DOHH2 (cell line): ENCODE data around the gene H1-8.

Experiments
- H3F3A ChIP-seq: fragments of 200-600 bp; sonication (generic), shearing (Covaris generic); 2 replicates; pipeline ENCODE4 v1.6.0; 2016; ENCODE audit warnings: antibody characterized with exemption, mild to moderate bottlenecking; ENCODE audit not compliant: control insufficient read depth, insufficient read depth
- H3K27ac ChIP-seq: fragments of 200-600 bp; sonication (generic); 2 replicates; pipeline ENCODE4 v1.5.1; 2014; ENCODE audit warnings: low read depth, mild to moderate bottlenecking, low read length, moderate library complexity
- H3K27me3 ChIP-seq: fragments of 200-600 bp; sonication (generic); 2 replicates; pipeline ENCODE4 v1.6.1; 2014; ENCODE audit warnings: mild to moderate bottlenecking, low read length, mixed read lengths; ENCODE audit not compliant: control insufficient read depth
- H3K36me3 ChIP-seq: fragments of 200-600 bp; sonication (generic); 2 replicates; pipeline ENCODE4 v1.6.1; 2014; ENCODE audit warnings: mild to moderate bottlenecking, low read length, moderate library complexity, mixed read lengths; ENCODE audit not compliant: control insufficient read depth
- H3K4me1 ChIP-seq: fragments of 200-600 bp; sonication (generic); 2 replicates; pipeline ENCODE4 v1.6.1; 2014; ENCODE audit warnings: mild to moderate bottlenecking, low read length, mixed read lengths; ENCODE audit not compliant: control insufficient read depth
- H3K4me2 ChIP-seq: fragments of 200-600 bp; sonication (generic); 2 replicates; pipeline ENCODE4 v1.6.0; 2014; ENCODE audit warnings: mild to moderate bottlenecking, low read length, moderate library complexity
- H3K4me3 ChIP-seq: fragments of 200-600 bp; sonication (generic); 2 replicates; pipeline ENCODE4 v1.5.1; 2014; ENCODE audit warnings: mild to moderate bottlenecking, low read length, mixed read lengths
- H3K79me2 ChIP-seq: fragments of 200-600 bp; sonication (generic); 2 replicates; pipeline ENCODE4 v1.6.1; 2014; ENCODE audit warnings: mild to moderate bottlenecking, low read length, mixed read lengths; ENCODE audit not compliant: control insufficient read depth
- H3K9me2 ChIP-seq: fragments of 200-600 bp; sonication (generic); replicated peaks from 2 replicates; pipeline ENCODE4 v1.6.1; 2014; ENCODE audit warnings: mild to moderate bottlenecking, low read length, mixed read lengths; ENCODE audit not compliant: control insufficient read depth
- H3K9me3 ChIP-seq: fragments of 200-600 bp; sonication (generic); 2 replicates; pipeline ENCODE4 v1.6.1; 2014; ENCODE audit warnings: antibody characterized with exemption, low read length, mixed read lengths; ENCODE audit not compliant: control insufficient read depth, insufficient read depth
- H4K20me1 ChIP-seq: fragments of 200-600 bp; sonication (generic); 2 replicates; pipeline ENCODE4 v1.6.0; 2014; ENCODE audit warnings: low read depth, mild to moderate bottlenecking, antibody characterized with exemption, low read length, moderate library complexity; ENCODE audit not compliant: control insufficient read depth, insufficient read depth
- CTCF ChIP-seq: fragments of 200-600 bp; sonication (generic); IDR thresholded peaks from one replicate; pipeline ENCODE4 v1.5.1; 2014; ENCODE audit warnings: antibody characterized with exemption, mild to moderate bottlenecking, low read depth, low read length; ENCODE audit not compliant: poor library complexity, severe bottlenecking
- EZH2phosphoT487 ChIP-seq: fragments of 200-600 bp; sonication (generic); IDR thresholded peaks from 2 replicates; pipeline ENCODE4 v1.6.1; 2017; ENCODE audit warnings: borderline replicate concordance, mild to moderate bottlenecking, antibody characterized with exemption, low read length, moderate library complexity, mixed read lengths

H1-8 gene

GRCh38 chr3:129503471-129504291 is 39.3 kb upstream of the H1-8 start:
- H3K27ac ChIP-seq = no peak overlapping the region
- H3K9me2 ChIP-seq = no peaks in the 10 kb centered on the region
- no peak for TF ChIP-seq CTCF
- TF ChIP-seq EZH2phosphoT487 = no peak
- no peak overlapping the region for H3K4me3 ChIP-seq
- no peaks in the 10 kb centered on the region for H3K79me2 ChIP-seq
- H3K4me2 ChIP-seq = no peak overlapping the region
- no peaks in the 10 kb centered on the region; the same call in 1 of the 2 replicates for H3K36me3 ChIP-seq
- no peaks in the 10 kb centered on the region for H4K20me1 ChIP-seq
- no peaks in the 10 kb centered on the region for H3K27me3 ChIP-seq
- H3K9me3 ChIP-seq = no peaks in the 10 kb centered on the region
- no peaks in the 10 kb centered on the region for H3F3A ChIP-seq
- no peaks in the 10 kb centered on the region for H3K4me1 ChIP-seq

- Histone ChIP-seq H3K4me1 (no peaks in the 10 kb centered on the region), H3K4me2 (no peak overlapping the region), H3K9me2 (no peaks in the 10 kb centered on the region), H3K27ac (no peak overlapping the region), H3K9me3 (no peaks in the 10 kb centered on the region), H3K79me2 (no peaks in the 10 kb centered on the region), H3K4me3 (no peak overlapping the region), H3K27me3 (no peaks in the 10 kb centered on the region), H4K20me1 (no peaks in the 10 kb centered on the region), H3F3A (no peaks in the 10 kb centered on the region), H3K36me3 (no peaks in the 10 kb centered on the region; the same call in 1 of the 2 replicates)
- TF ChIP-seq EZH2phosphoT487 (no peak), CTCF (no peak)
These were observed 38.4 kb upstream of the H1-8 start for GRCh38 chr3:129504471-129505100.

GRCh38 chr3:129505341-129505740 is 37.6 kb upstream of the H1-8 start:
- Histone ChIP-seq H4K20me1 (no peaks in the 10 kb centered on the region), H3K4me1 (no peaks in the 10 kb centered on the region; the same call in 1 of the 2 replicates), H3K9me2 (no peaks in the 10 kb centered on the region), H3K36me3 (no peaks in the 10 kb centered on the region; the same call in 1 of the 2 replicates), H3K27me3 (no peaks in the 10 kb centered on the region), H3K79me2 (no peaks in the 10 kb centered on the region), H3F3A (no peaks in the 10 kb centered on the region), H3K4me3 (no peak overlapping the region), H3K27ac (no peak overlapping the region), H3K9me3 (no peaks in the 10 kb centered on the region), H3K4me2 (no peak overlapping the region)
- TF ChIP-seq CTCF (no peak), EZH2phosphoT487 (no peak)
